GM21529 (cell line): ENCODE measurements around the gene GFAP.

ENCODE experiments used
- ATAC-seq: cut with Tn5 transposase; IDR thresholded peaks from one replicate; pipeline ENCODE4 v1.9.1; 2021; ENCODE audit not compliant: unreplicated experiment

Gene GFAP

DNA sequence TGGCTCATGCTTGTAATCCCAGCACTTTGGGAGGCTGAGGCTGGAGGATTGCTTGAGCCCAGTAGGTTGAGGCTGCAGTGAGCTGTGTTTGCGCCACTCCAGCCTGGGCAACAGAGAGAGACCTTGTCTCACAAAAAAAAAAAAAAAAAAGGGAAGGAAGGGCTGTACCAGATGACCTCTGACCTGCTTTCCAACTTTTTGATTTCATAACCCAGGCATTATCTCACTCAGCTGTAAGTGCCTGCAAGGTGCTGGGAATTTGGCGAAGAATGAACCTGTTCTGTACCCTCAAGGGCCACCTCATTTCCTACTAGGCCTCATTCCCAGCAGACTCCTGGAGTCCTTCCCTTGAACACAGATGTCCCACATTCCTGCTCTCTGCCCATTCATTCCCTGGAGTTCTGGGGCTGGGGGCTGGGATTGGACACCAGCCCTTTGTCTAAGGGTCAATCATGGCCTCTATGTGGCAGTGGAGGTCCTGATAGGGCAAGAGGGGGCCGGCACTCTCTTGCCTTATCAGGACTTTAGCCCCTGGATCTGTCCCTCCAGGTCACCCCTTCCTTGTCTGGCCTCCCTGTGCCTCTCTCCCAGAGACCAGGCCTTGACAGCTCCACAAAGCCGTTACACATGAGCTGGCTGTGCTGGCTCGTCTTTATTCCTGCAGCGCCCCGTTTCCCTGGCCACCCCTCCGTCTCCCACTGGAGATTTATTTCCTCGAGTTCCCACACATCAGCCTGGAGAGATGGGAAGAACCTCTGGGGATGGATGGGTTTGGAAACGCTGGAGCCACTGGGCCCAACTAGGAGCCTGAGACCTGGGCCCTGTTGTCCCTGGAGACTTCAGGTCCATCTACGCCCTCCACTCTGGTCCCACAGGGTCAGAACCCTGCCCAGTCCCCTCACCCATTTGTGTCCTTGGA lies 821 bp upstream of the GFAP start:
- ATAC-seq: no peak

GRCh38 chr17:44914698-44915271 lies 515 bp downstream of the GFAP start:
- no peak for ATAC-seq

GRCh38 chr17:44914148-44914547 lies 1.2 kb downstream of the GFAP start:
- ATAC-seq: no peak

GRCh38 chr17:44913676-44914075 lies 1.6 kb downstream of the GFAP start:
- ATAC-seq: no peak

- no peak for ATAC-seq
Observed at GRCh38 chr17:44912763-44913544, 2.3 kb downstream of the GFAP start.

GRCh38 chr17:44911133-44912001 lies 3.9 kb downstream of the GFAP start:
- ATAC-seq: no peak

DNA sequence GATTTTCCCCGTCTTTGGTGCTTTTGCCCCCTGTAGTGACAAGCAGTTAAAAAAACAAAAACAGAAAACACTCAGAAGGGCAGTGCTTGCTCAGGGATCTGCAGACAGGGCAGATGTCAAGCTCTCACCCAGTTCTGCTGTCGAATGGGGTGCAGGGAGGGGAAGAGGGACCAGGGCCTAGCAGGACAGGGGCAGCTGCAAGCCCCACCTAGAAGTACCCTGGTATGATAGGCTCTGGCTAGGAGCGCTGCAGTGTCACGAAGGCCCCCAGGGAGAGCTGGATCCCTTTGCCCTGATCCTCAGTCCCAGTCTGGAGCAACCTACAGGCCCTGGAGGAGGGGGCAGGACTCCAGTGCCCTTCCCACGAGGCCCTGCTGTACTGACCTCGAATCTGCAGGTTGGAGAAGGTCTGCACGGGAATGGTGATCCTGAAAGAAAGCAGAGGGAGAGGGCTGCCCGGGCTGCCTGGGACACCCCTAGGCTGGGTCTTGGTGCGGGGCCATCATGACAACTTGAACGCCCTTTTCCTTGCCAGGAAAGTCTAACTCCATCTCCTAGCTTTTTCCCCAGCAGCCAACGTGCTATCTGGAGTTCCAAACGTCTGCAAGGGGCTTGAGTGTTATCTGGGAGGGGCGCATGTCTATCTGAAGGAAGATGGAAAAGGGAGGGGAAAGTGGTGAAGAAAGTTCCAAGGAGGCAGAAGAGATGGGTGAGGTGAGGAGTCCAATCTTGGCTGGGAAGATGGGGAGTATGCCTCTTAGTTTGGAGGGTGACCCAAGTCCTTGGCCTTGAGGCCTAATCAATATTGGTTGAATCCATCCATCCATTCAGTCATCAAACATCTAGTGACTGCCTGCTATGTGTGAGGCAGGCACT lies 4.8 kb downstream of the GFAP start:
- no peak for ATAC-seq

GRCh38 chr17:44909681-44910144 lies 5.6 kb downstream of the GFAP start:
- no peak for ATAC-seq

DNA sequence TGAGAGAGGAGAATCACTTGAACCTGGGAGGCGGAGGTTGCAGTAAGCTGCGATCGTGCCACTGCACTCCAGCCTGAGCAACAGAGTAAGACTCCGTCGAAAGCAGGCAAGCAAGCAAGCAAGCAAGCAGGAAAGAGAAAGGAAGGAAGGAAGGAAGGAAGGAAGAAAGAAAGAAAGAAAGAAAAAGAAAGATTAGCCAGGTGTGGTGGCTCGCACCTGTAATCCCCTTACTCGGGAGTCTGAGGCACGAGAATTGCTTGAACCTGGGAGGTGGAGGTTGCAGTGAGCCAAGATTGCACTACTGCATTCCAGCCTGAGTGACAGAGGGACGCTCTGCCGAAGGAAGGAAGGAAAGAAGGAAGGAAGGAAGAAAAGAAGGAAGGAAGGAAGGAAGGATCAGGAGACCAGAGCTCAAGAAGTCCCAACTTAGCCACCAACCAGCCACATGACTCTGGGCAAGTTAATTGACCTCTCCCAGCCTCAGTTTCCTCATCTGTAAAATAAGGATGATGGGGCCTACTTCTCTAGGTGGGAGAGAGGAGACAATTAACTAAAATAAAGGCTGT lies 6.5 kb downstream of the GFAP start:
- ATAC-seq: no peak

GRCh38 chr17:44907729-44908470 lies 7.4 kb downstream of the GFAP start:
- no peak for ATAC-seq

GRCh38 chr17:44906763-44907728 lies 8.3 kb downstream of the GFAP start:
- ATAC-seq: no peak

GRCh38 chr17:44906010-44906646 lies 9.2 kb downstream of the GFAP start:
- ATAC-seq: no peak

- no peak for ATAC-seq
Observed at GRCh38 chr17:44905006-44906000, 10.0 kb downstream of the GFAP start.

- no peak for ATAC-seq
Observed at GRCh38 chr17:44904001-44904984, 11.0 kb downstream of the GFAP start.
